NB4 (cell line): Measurements from ENCODE around the gene ANKRD30A.

Experiments
- MYC ChIP-seq: IDR thresholded peaks from 2 replicates; pipeline ENCODE4 v1.6.1; 2011; ENCODE audit warnings: low read depth, low read length
- POLR2A ChIP-seq: IDR thresholded peaks from 2 replicates; pipeline ENCODE4 v1.6.1; 2011; ENCODE audit warnings: mild to moderate bottlenecking; ENCODE audit not compliant: insufficient read length; ENCODE audit errors: extremely low read depth
- TF ChIP-seq, protein P1 (sequence below): IDR thresholded peaks from one replicate; pipeline ENCODE4 v1.5.1; 2012; ENCODE audit warnings: low read depth, low read length

- TF ChIP-seq, protein P1, sequence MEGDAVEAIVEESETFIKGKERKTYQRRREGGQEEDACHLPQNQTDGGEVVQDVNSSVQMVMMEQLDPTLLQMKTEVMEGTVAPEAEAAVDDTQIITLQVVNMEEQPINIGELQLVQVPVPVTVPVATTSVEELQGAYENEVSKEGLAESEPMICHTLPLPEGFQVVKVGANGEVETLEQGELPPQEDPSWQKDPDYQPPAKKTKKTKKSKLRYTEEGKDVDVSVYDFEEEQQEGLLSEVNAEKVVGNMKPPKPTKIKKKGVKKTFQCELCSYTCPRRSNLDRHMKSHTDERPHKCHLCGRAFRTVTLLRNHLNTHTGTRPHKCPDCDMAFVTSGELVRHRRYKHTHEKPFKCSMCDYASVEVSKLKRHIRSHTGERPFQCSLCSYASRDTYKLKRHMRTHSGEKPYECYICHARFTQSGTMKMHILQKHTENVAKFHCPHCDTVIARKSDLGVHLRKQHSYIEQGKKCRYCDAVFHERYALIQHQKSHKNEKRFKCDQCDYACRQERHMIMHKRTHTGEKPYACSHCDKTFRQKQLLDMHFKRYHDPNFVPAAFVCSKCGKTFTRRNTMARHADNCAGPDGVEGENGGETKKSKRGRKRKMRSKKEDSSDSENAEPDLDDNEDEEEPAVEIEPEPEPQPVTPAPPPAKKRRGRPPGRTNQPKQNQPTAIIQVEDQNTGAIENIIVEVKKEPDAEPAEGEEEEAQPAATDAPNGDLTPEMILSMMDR = no peak
- TF ChIP-seq POLR2A = no peak
- no peak for TF ChIP-seq MYC
These were observed at the start of gene ANKRD30A for GRCh38 chr10:37125191-37125732.
